Stomach (tissue), 9 donors: Measurements from ENCODE around the gene APMAP. TPM values are rescaled to one million over a fixed set of nuclear protein-coding genes. Genes with fewer than 3 reads are reported as not detected.

Experiments used
- DNase-seq, 2 donors: peaks; one replicate each; pipeline versions ENCODE4 v3.0.0 to v3.0.0-alpha.2; 2013 to 2019
- H3K27ac ChIP-seq, 5 donors: fragments of 200-600 bp in 4 of 5; sonication (generic) in 4 of 5; one replicate each; pipeline ENCODE4 v1.5.1; 2013 to 2019; ENCODE audit warnings: mild to moderate bottlenecking in 1 of 5, moderate library complexity in 1 of 5
- H3K27me3 ChIP-seq, 3 donors: fragments of 200-600 bp; sonication (generic); one replicate each; pipeline ENCODE4 v1.5.1; 2017 to 2019; ENCODE audit warnings: mixed run types in 1 of 3
- H3K36me3 ChIP-seq, 4 donors: fragments of 200-600 bp; sonication (generic); 1 replicate in 3 of 4; 2 replicates in 1 of 4; pipeline ENCODE4 v1.5.1; 2016 to 2019
- H3K4me1 ChIP-seq, 4 donors: fragments of 200-600 bp; sonication (generic); one replicate each; pipeline ENCODE4 v1.5.1; 2016 to 2019
- H3K4me3 ChIP-seq, 4 donors: fragments of 200-600 bp; sonication (generic) in 3 of 4; one replicate each; pipeline ENCODE4 v1.5.1; 2016 to 2019; ENCODE audit warnings: mild to moderate bottlenecking in 1 of 4
- H3K9me3 ChIP-seq, 4 donors: fragments of 200-600 bp; sonication (generic); one replicate each; pipeline ENCODE4 v1.5.1; 2016 to 2019
- CTCF ChIP-seq, 7 experiments: fragments of 450-650 bp in 4 of 7; fragments of 200-600 bp in 3 of 7; sonication (generic) in 3 of 7; IDR thresholded peaks; one replicate each; pipeline ENCODE4 v1.5.1; 2016 to 2019; ENCODE audit warnings: antibody characterized with exemption in 7 of 7, control low read depth in 2 of 7, mild to moderate bottlenecking in 1 of 7
- EP300 ChIP-seq: sonication (generic); formaldehyde crosslinking; IDR thresholded peaks from one replicate; pipeline ENCODE4 v1.6.1; 2017; ENCODE audit warnings: antibody characterized with exemption
- POLR2A ChIP-seq, 4 donors: fragments of 450-650 bp; IDR thresholded peaks; one replicate each; pipeline ENCODE4 v1.6.1; 2016; ENCODE audit warnings: antibody characterized with exemption in 4 of 4, control low read depth in 2 of 4, mild to moderate bottlenecking in 1 of 4, moderate library complexity in 1 of 4
- POLR2AphosphoS5 ChIP-seq, 3 donors: sonication (generic); formaldehyde crosslinking; IDR thresholded peaks; one replicate each; pipeline ENCODE4 v1.6.1; 2016; ENCODE audit warnings: antibody characterized with exemption in 3 of 3
- WGBS, 5 donors: extraction: QIAGEN DNeasy Blood & Tissue Kit in 3 of 5; methylation state at CpG; one replicate each; pipeline versions ENCODE4 v1.1.5 to v1.1.7; 2013 to 2018; 5-methylcytosine and 5-hydroxymethylcytosine counted together
- intact Hi-C: fragments of 100-400 bp; cut with DNase I; formaldehyde crosslinking; loops from one replicate; pipeline ENCODE4 v1.15.1; 2023; ENCODE audit warnings: low total_unique reads
- polyA plus RNA-seq, 3 donors: library from polyadenylated mRNA; stranded (reverse); fragments of 200-250 nt; gene quantifications; one replicate each; pipeline ENCODE4 v1.2.3, GENCODE V29; 2013
- total RNA-seq, 5 donors: library from RNA; depleted of rRNA; stranded (reverse); fragments of >200 nt; gene quantifications; one replicate each; pipeline versions ENCODE4 v1.1.0 to v1.2.3, GENCODE V29; 2014 to 2016
- donor health status: healthy with polysubstance abuse.
- donor health status: Bipolar disorder and iron deficiency.
- donor health status: healthy.

The APMAP gene
- total and polyA plus RNA-seq, 8 donors = 12.3 to 55.6 (median 32.1) TPM

- Histone ChIP-seq H3K27me3 (no peaks in the 10 kb centered on the region), H3K36me3 (no peaks in the 10 kb centered on the region), H3K4me1 (peaks cover 23 to 58% (median 46%) of the 10 kb centered on the region in 4 donors), H3K27ac (peak overlapping the region in 4 of 5 donors; percentile 85 to 97 (median 94)), H3K9me3 (no peaks in the 10 kb centered on the region), H3K4me3 (peak overlapping the region; percentile 82 to 90 (median 88))
- WGBS, 5 donors = 21 to 26% (median 22%) methylated on average over 9 of the region's 9 CpGs
- intact Hi-C loops = loop anchor here (2.0 to 10.0 kb wide), 2 partner anchors 71 to 201 kb away; partner anchors contain the start of gene ENTPD6
- DNase-seq = peak in 1 of 2 donors; percentile 73
- TF ChIP-seq POLR2AphosphoS5 (IDR thresholded peaks at IDR 0.05) = no peak
- peak in 3 of 7 experiments; percentile 31 to 46 (median 39) for TF ChIP-seq CTCF (IDR thresholded peaks at IDR 0.05)
These were observed 1.0 kb upstream of the APMAP start for GRCh38 chr20:24993337-24994185.

GRCh38 chr20:24991897-24992486 is 559 bp downstream of the APMAP start:
- Histone ChIP-seq H3K36me3 (no peaks in the 10 kb centered on the region), H3K4me3 (peak overlapping the region; percentile 82 to 90 (median 88)), H3K27ac (peak overlapping the region; percentile 85 to 97 (median 95)), H3K4me1 (peaks cover 24 to 54% (median 40%) of the 10 kb centered on the region in 4 donors), H3K9me3 (no peaks in the 10 kb centered on the region), H3K27me3 (no peaks in the 10 kb centered on the region)
- intact Hi-C loops = loop anchor here (10.0 kb wide), 1 partner anchor 203 kb away; the partner anchor contains the start of gene ENTPD6
- DNase-seq = peak; percentile 33 to 66
- 0 to 1% (median 0%) methylated on average over 36 of the region's 36 CpGs for WGBS, 5 donors
- TF ChIP-seq CTCF (IDR thresholded peaks at IDR 0.05) (no peak), POLR2AphosphoS5 (IDR thresholded peaks at IDR 0.05) (no peak), EP300 (no peak), POLR2A (IDR thresholded peaks at IDR 0.05) (no peak)

- Histone ChIP-seq H3K27ac (no peak overlapping the region), H3K36me3 (no peaks in the 10 kb centered on the region), H3K4me3 (peak overlapping the region in 2 of 4 donors; percentile 89 to 90), H3K9me3 (no peaks in the 10 kb centered on the region), H3K27me3 (no peaks in the 10 kb centered on the region), H3K4me1 (peaks cover 24 to 63% (median 40%) of the 10 kb centered on the region in 4 donors)
- peak in 1 of 2 donors; percentile 22 for DNase-seq
- intact Hi-C loops = loop anchor here (10.0 kb wide), 1 partner anchor 204 kb away; the partner anchor contains the start of gene ENTPD6
- no peak for TF ChIP-seq POLR2AphosphoS5 (IDR thresholded peaks at IDR 0.05)
- no peak for TF ChIP-seq CTCF (IDR thresholded peaks at IDR 0.05)
- TF ChIP-seq POLR2A (IDR thresholded peaks at IDR 0.05) = no peak
- TF ChIP-seq EP300 = no peak
- WGBS, 5 donors = 90 to 95% (median 92%) methylated on average over 2 of the region's 2 CpGs
These were observed 1.7 kb downstream of the APMAP start for GRCh38 chr20:24990810-24991252.

GRCh38 chr20:24989162-24989561 is 3.4 kb downstream of the APMAP start:
- 82 to 94% (median 90%) methylated on average over 3 of the region's 3 CpGs for WGBS, 5 donors
- intact Hi-C loops = no loop called here
- peak in 1 of 2 donors; percentile 17 for DNase-seq

More at GRCh38 chr20:24989162-24989561, 3.4 kb downstream of the APMAP start:
- no peak for TF ChIP-seq POLR2AphosphoS5 (IDR thresholded peaks at IDR 0.05)
- TF ChIP-seq POLR2A (IDR thresholded peaks at IDR 0.05) = no peak
- no peak for TF ChIP-seq EP300
- TF ChIP-seq CTCF (IDR thresholded peaks at IDR 0.05) = no peak
- H3K9me3 ChIP-seq = no peaks in the 10 kb centered on the region
- H3K36me3 ChIP-seq = no peaks in the 10 kb centered on the region
- peaks cover 20 to 58% (median 32%) of the 10 kb centered on the region in 4 donors for H3K4me1 ChIP-seq
- no peak overlapping the region for H3K4me3 ChIP-seq
- no peaks in the 10 kb centered on the region for H3K27me3 ChIP-seq
- peak overlapping the region in 1 of 5 donors; percentile 33 for H3K27ac ChIP-seq
